HG03159 (cell line): ENCODE results near the gene PADI4.
"Not testable (repeated sequence)": the region's sequence is repeated elsewhere in the genome, so short reads cannot be mapped to it uniquely, and the experiment has no call there.

Source experiments
- ATAC-seq: cut with Tn5 transposase; IDR thresholded peaks from one replicate; pipeline ENCODE4 v1.9.1; 2021; ENCODE audit warnings: mild to moderate bottlenecking, moderate library complexity; ENCODE audit not compliant: unreplicated experiment

Gene PADI4

GRCh38 chr1:17310068-17310640 is 2.2 kb downstream of the PADI4 start:
- no peak for ATAC-seq

GRCh38 chr1:17313530-17314309 is 5.7 kb downstream of the PADI4 start:
- ATAC-seq = no peak

- ATAC-seq = no peak
Observed at GRCh38 chr1:17314491-17314971, 6.5 kb downstream of the PADI4 start.

GRCh38 chr1:17315542-17316130 is 7.6 kb downstream of the PADI4 start:
- ATAC-seq = no peak

GRCh38 chr1:17316704-17317103 is 8.7 kb downstream of the PADI4 start:
- ATAC-seq = no peak

- no peak for ATAC-seq
Observed at GRCh38 chr1:17318262-17318661, 10.3 kb downstream of the PADI4 start.

GRCh38 chr1:17319561-17320350 is 11.8 kb downstream of the PADI4 start:
- ATAC-seq = no peak

- ATAC-seq = not testable (repeated sequence)
Observed at GRCh38 chr1:17321857-17322390, 13.9 kb downstream of the PADI4 start.

- no peak for ATAC-seq
Observed at GRCh38 chr1:17328855-17329254, 20.9 kb downstream of the PADI4 start.

- ATAC-seq = no peak
Observed at GRCh38 chr1:17329610-17330009, 21.6 kb downstream of the PADI4 start.

GRCh38 chr1:17330856-17331255 is 22.9 kb downstream of the PADI4 start:
- no peak for ATAC-seq

GRCh38 chr1:17333081-17333480 is 25.1 kb downstream of the PADI4 start:
- no peak for ATAC-seq

- no peak for ATAC-seq
Observed at GRCh38 chr1:17335821-17336710, 28.1 kb downstream of the PADI4 start.

GRCh38 chr1:17338706-17339493 is 30.9 kb downstream of the PADI4 start:
- no peak for ATAC-seq

- ATAC-seq = no peak
Observed at GRCh38 chr1:17339521-17339920, 31.5 kb downstream of the PADI4 start.

- no peak for ATAC-seq
Observed at GRCh38 chr1:17340358-17340757, 32.4 kb downstream of the PADI4 start.

GRCh38 chr1:17342014-17342441 is 34.0 kb downstream of the PADI4 start:
- no peak for ATAC-seq

GRCh38 chr1:17345506-17345905 is 37.5 kb downstream of the PADI4 start:
- not testable (repeated sequence) for ATAC-seq
